GM20000 (cell line): Measurements from ENCODE around the gene TMEM120B.

Source experiments
- DNase-seq: peaks from one replicate; pipeline ENCODE4 v3.0.0; 2012; ENCODE audit warnings: low spot score
- CTCF ChIP-seq: IDR thresholded peaks from 2 replicates; pipeline ENCODE4 v1.5.1; 2012; ENCODE audit warnings: mild to moderate bottlenecking, control low read depth; ENCODE audit errors: extremely low read depth, missing control alignments

The TMEM120B gene

GRCh38 chr12:121800694-121801594, 88.4 kb downstream of the TMEM120B start:
- peak; percentile 68 for DNase-seq
- TF ChIP-seq CTCF: no peak

GRCh38 chr12:121801595-121802484, 89.3 kb downstream of the TMEM120B start:
- DNase-seq: no peak
- no peak for TF ChIP-seq CTCF

GRCh38 chr12:121802485-121802842, 89.9 kb downstream of the TMEM120B start:
- TF ChIP-seq CTCF: no peak
- DNase-seq: no peak

GRCh38 chr12:121802843-121803698, 90.5 kb downstream of the TMEM120B start:
- no peak for TF ChIP-seq CTCF
- DNase-seq: peak; percentile 95

GRCh38 chr12:121803861-121804416, 91.4 kb downstream of the TMEM120B start, which contains the start of gene SETD1B:
Gene SETD1B (plus strand): TSS chr12:121804009. CDS start chr12:121804738, 729 bp downstream.
- TF ChIP-seq CTCF: no peak

GRCh38 chr12:121804417-121805111, 92.0 kb downstream of the TMEM120B start:
- no peak for TF ChIP-seq CTCF
- DNase-seq: peak; percentile 69

More at GRCh38 chr12:121803861-121804416, 91.4 kb downstream of the TMEM120B start, which contains the start of gene SETD1B:
- DNase-seq: peak; percentile 70
